PC-9 (cell line): ENCODE data around the gene PHC3. TPM values are rescaled to one million over a fixed set of nuclear protein-coding genes. Genes with fewer than 3 reads are reported as not detected.

Experiments used
- BruUV-seq: library from RNA; stranded (reverse); fragments of 400-500 nt; replicated peaks from 2 replicates; lab custom pipeline; 2021; lab: Mats Ljungman, UMichigan
- CTCF ChIA-PET: fragments of 300-600 bp; sonication (Branson Sonifier 250); formaldehyde crosslinking; loops from one replicate; lab custom pipeline; 2022; ENCODE audit warnings: antibody characterized with exemption; lab: Charles Lee
- POLR2A ChIA-PET: fragments of 300-600 bp; sonication (Branson Sonifier 250); formaldehyde crosslinking; loops from one replicate; lab custom pipeline; 2022; ENCODE audit warnings: antibody characterized with exemption; ENCODE audit not compliant: unreplicated experiment; lab: Charles Lee
- DNase-seq, 2 experiments: peaks; one replicate each; pipeline versions ENCODE4 v3.0.0 to v3.0.0-alpha.2; 2015 to 2022; ENCODE audit warnings: mixed read lengths in 1 of 2
- H2AFZ ChIP-seq: fragments of 200-600 bp; sonication (generic); 2 replicates; pipeline ENCODE4 v1.8.1; 2017; ENCODE audit warnings: antibody characterized with exemption
- H3F3A ChIP-seq: fragments of 200-600 bp; sonication (generic); 2 replicates; pipeline ENCODE4 v1.8.1; 2017; ENCODE audit warnings: antibody characterized with exemption, mild to moderate bottlenecking, low read depth; ENCODE audit not compliant: insufficient read depth
- H3K27ac ChIP-seq: fragments of 200-600 bp; sonication (generic); 2 replicates; pipeline ENCODE4 v1.6.1; 2016; ENCODE audit warnings: mixed run types
- H3K27me3 ChIP-seq: fragments of 200-600 bp; sonication (generic); 2 replicates; pipeline ENCODE4 v1.6.1; 2016; ENCODE audit warnings: low read depth, mixed run types; ENCODE audit not compliant: insufficient read depth
- H3K36me3 ChIP-seq: fragments of 200-600 bp; sonication (generic); 2 replicates; pipeline ENCODE4 v1.6.1; 2016; ENCODE audit warnings: low read depth, mixed run types
- H3K4me1 ChIP-seq: fragments of 200-600 bp; sonication (generic); replicated peaks from 2 replicates; pipeline ENCODE4 v1.6.1; 2016; ENCODE audit warnings: mixed run types; ENCODE audit not compliant: insufficient read depth
- H3K4me2 ChIP-seq: fragments of 200-600 bp; sonication (generic); 2 replicates; pipeline ENCODE4 v1.6.1; 2017; ENCODE audit warnings: mixed run types
- H3K4me3 ChIP-seq: fragments of 200-600 bp; sonication (generic); 2 replicates; pipeline ENCODE4 v1.6.1; 2016; ENCODE audit warnings: mixed run types
- H3K79me2 ChIP-seq: fragments of 200-600 bp; sonication (generic); 2 replicates; pipeline ENCODE4 v1.6.1; 2017; ENCODE audit warnings: low read depth, mixed run types
- H3K9me2 ChIP-seq: fragments of 200-600 bp; sonication (generic); 2 replicates; pipeline ENCODE4 v1.8.1; 2017; ENCODE audit warnings: mild to moderate bottlenecking; ENCODE audit not compliant: insufficient read depth
- H3K9me3 ChIP-seq: fragments of 200-600 bp; sonication (generic); 2 replicates; pipeline ENCODE4 v1.8.1; 2016; ENCODE audit warnings: low read depth; ENCODE audit not compliant: insufficient read depth
- H4K20me1 ChIP-seq: fragments of 200-600 bp; sonication (generic); 2 replicates; pipeline ENCODE4 v1.8.1; 2017; ENCODE audit not compliant: insufficient read depth
- EZH2 ChIP-seq: fragments of 200-600 bp; sonication (generic); IDR thresholded peaks from 2 replicates; pipeline ENCODE4 v1.8.0; 2017; ENCODE audit warnings: antibody characterized with exemption, low read depth
- intact Hi-C: fragments of 100-400 bp; cut with micrococcal nuclease; formaldehyde crosslinking; loops from one replicate; pipeline ENCODE4 v1.10.0; 2022; ENCODE audit not compliant: unreplicated experiment
- total RNA-seq: library from RNA; stranded (reverse); gene quantifications from 2 replicates; pipeline ENCODE4 v1.2.3, GENCODE V29; 2021
- TF ChIP-seq, protein P1 (sequence below): fragments of 200-600 bp; sonication (generic); conservative IDR thresholded peaks from 2 replicates; pipeline ENCODE4 v1.6.1; 2017; ENCODE audit warnings: mixed run types, antibody characterized with exemption, mild to moderate bottlenecking, moderate library complexity

PHC3 gene
- total RNA-seq, 1 experiment from 2014 or later = 80.8 TPM

DNA sequence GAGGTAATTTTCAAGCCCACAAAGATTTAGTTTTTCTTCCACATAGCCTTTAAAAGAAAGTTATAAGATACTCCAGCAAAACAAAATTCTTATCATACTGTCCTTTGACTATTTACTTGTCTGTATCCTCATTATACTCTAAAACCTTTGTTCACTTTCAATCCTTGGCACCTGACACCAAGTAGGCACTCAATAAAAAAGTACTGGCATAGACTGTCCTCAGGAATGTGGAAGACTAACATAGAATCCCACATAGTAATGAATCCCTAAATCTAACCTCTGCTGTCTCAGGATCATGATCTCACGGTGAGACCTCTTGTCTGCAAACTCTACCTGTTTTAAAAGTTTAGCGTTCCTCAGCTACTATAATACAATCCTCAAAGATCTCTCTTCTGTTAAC, 21.6 kb downstream of the PHC3 start:
- Histone ChIP-seq H3K4me1 (no peaks in the 10 kb centered on the region), H4K20me1 (peaks cover 23% of the 10 kb centered on the region), H3K36me3 (peaks cover 54% of the 10 kb centered on the region), H3K9me3 (no peaks in the 10 kb centered on the region), H3K79me2 (peaks cover 70% of the 10 kb centered on the region), H2AFZ (no peak overlapping the region), H3K27me3 (no peaks in the 10 kb centered on the region), H3K4me3 (no peak overlapping the region), H3F3A (peaks cover 3% of the 10 kb centered on the region; the same call in 1 of the 2 replicates), H3K9me2 (no peaks in the 10 kb centered on the region), H3K27ac (no peak overlapping the region), H3K4me2 (no peak overlapping the region)
- CTCF ChIA-PET = no interaction called here
- BruUV-seq = no TSS peak
- no peak for DNase-seq
- POLR2A ChIA-PET = no interaction called here
- TF ChIP-seq, protein P1, sequence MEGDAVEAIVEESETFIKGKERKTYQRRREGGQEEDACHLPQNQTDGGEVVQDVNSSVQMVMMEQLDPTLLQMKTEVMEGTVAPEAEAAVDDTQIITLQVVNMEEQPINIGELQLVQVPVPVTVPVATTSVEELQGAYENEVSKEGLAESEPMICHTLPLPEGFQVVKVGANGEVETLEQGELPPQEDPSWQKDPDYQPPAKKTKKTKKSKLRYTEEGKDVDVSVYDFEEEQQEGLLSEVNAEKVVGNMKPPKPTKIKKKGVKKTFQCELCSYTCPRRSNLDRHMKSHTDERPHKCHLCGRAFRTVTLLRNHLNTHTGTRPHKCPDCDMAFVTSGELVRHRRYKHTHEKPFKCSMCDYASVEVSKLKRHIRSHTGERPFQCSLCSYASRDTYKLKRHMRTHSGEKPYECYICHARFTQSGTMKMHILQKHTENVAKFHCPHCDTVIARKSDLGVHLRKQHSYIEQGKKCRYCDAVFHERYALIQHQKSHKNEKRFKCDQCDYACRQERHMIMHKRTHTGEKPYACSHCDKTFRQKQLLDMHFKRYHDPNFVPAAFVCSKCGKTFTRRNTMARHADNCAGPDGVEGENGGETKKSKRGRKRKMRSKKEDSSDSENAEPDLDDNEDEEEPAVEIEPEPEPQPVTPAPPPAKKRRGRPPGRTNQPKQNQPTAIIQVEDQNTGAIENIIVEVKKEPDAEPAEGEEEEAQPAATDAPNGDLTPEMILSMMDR = no peak
- no peak for TF ChIP-seq EZH2
- intact Hi-C loops = no loop called here

DNA sequence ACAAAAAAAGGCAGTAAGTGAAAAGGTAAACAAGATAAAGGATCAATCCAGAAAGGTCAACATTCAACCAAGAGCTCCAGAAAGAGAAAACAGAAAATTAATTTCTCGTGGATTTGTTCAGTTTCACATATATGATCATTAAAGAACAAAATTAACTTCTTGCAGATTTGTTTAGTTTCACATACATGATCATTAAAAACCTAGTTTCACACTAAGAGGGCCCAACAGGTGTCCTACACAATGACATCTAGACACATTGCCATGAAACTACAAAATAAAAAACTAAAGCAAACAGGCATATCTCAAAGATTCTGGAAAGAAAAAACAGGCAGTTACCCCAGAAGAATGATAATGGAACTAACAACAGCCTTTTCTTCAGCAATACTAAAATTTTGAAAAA, 22.1 kb downstream of the PHC3 start:
- H3F3A ChIP-seq = peaks cover 3% of the 10 kb centered on the region; the same call in 1 of the 2 replicates
- H3K27me3 ChIP-seq = no peaks in the 10 kb centered on the region
- H3K4me2 ChIP-seq = no peak overlapping the region
- CTCF ChIA-PET = no interaction called here
- peaks cover 19% of the 10 kb centered on the region for H4K20me1 ChIP-seq
- no peak for DNase-seq
- no peak overlapping the region for H3K27ac ChIP-seq
- peaks cover 70% of the 10 kb centered on the region for H3K79me2 ChIP-seq
- no peaks in the 10 kb centered on the region for H3K4me1 ChIP-seq
- H3K36me3 ChIP-seq = peaks cover 53% of the 10 kb centered on the region
- intact Hi-C loops = no loop called here
- POLR2A ChIA-PET = no interaction called here
- no TSS peak for BruUV-seq
- H3K9me2 ChIP-seq = no peaks in the 10 kb centered on the region
- H3K9me3 ChIP-seq = no peaks in the 10 kb centered on the region
- no peak overlapping the region for H3K4me3 ChIP-seq
- TF ChIP-seq, protein P1 = no peak
- TF ChIP-seq EZH2 = no peak
- no peak overlapping the region for H2AFZ ChIP-seq

DNA sequence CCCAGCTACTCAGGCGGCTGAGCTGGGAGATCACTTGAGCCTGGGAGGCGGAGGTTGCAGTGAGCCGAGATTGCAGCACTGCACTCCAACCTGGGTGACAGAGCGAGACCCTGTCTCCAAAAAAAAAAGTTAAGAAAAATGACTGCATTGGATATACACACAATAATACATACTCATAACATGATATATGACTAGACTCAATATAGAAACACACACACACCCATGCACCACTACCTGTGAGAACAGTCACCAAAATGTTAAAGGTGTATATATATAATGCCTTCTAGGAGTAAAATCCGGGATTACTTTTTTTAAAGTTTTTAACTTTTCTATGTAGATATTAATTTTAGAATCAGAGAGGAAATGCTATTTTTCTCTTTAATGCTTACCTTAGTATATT, 25.9 kb downstream of the PHC3 start:
- Histone ChIP-seq H3K27ac (no peak overlapping the region), H3K9me2 (no peaks in the 10 kb centered on the region), H3K4me1 (no peaks in the 10 kb centered on the region), H4K20me1 (peaks cover 19% of the 10 kb centered on the region), H3K36me3 (peaks cover 21% of the 10 kb centered on the region; the same call in 1 of the 2 replicates), H2AFZ (no peak overlapping the region), H3K27me3 (no peaks in the 10 kb centered on the region), H3K9me3 (no peaks in the 10 kb centered on the region), H3K4me2 (no peak overlapping the region), H3K79me2 (peaks cover 68% of the 10 kb centered on the region), H3K4me3 (no peak overlapping the region), H3F3A (peaks cover 3% of the 10 kb centered on the region; the same call in 1 of the 2 replicates)
- no peak for DNase-seq
- CTCF ChIA-PET = no interaction called here
- POLR2A ChIA-PET = no interaction called here
- intact Hi-C loops = no loop called here
- no TSS peak for BruUV-seq
- TF ChIP-seq, protein P1 = no peak
- TF ChIP-seq EZH2 = no peak
